ENCODE results near the gene ABCF2. TPM values are rescaled to one million over a fixed set of nuclear protein-coding genes. Genes with fewer than 3 reads are reported as not detected.
A peak's percentile ranks its signal among the peaks of the same experiment; 100 is the strongest.

The ABCF2 gene
- total RNA-seq, 2 donors from 2014 or later: 11.9 to 13.5 TPM

- DNase-seq (peak; percentile 48 to 70 (median 56)), ATAC-seq (peak; percentile 45)
- Histone ChIP-seq H3K4me1 (peaks cover 24% of the 10 kb centered on the region), H3K9me3 (no peaks in the 10 kb centered on the region), H3K36me3 (replicated peaks in 1 of 2; ENCODE audit: insufficient read depth in 1 of 2, low read depth in 2 of 2) (peaks cover 0 to 10% of the 10 kb centered on the region in 2 donors), H3K4me3 (peak overlapping the region; percentile 94 to 100), H3K27ac (peak overlapping the region in 3 of 4 donors; percentile 76 to 90 (median 78)), H3K27me3 (no peaks in the 10 kb centered on the region)
- TF ChIP-seq CTCF (IDR thresholded peaks at IDR 0.05): no peak
- TF ChIP-seq POLR2A (IDR thresholded peaks at IDR 0.05): no peak
- WGBS, 2 donors: 0 to 2% methylated on average over 8 to 36 of the region's 36 CpGs
- intact Hi-C loops (cut with DNase I): no loop called here
These were observed 6.1 kb upstream of the ABCF2 start for GRCh38 chr7:151232917-151233701.

- Histone ChIP-seq H3K36me3 (replicated peaks in 1 of 2; ENCODE audit: insufficient read depth in 1 of 2, low read depth in 2 of 2) (peaks cover 0 to 8% of the 10 kb centered on the region in 2 donors), H3K4me1 (peaks cover 29% of the 10 kb centered on the region), H3K9me3 (no peaks in the 10 kb centered on the region), H3K27ac (peak within 1 kb of the TSS; percentile 49 to 90 (median 77)), H3K4me3 (peak within 1 kb of the TSS; percentile 94 to 100), H3K27me3 (no peaks in the 10 kb centered on the region)
- peak; percentile 93 for ATAC-seq
- intact Hi-C loops (cut with DNase I): no loop called here
- peak; percentile 91 to 94 (median 92) for DNase-seq
- WGBS, 2 donors: 1% methylated on average over 29 to 72 of the region's 79 CpGs
- TF ChIP-seq POLR2A (IDR thresholded peaks at IDR 0.05) (peak; percentile 71 to 91 (median 85)), CTCF (IDR thresholded peaks at IDR 0.05) (no peak)
These were observed 5.3 kb upstream of the ABCF2 start, which contains the start of gene CHPF2 for GRCh38 chr7:151232091-151232916. TSS of gene CHPF2 (plus strand) at chr7:151232483. CDS start at chr7:151234012, 1,529 bp downstream.

- H3K27me3 ChIP-seq: no peaks in the 10 kb centered on the region
- no peaks in the 10 kb centered on the region for H3K9me3 ChIP-seq
- 48 to 50% methylated on average over 1 of the region's 1 CpG for WGBS, 2 donors
- no peak for DNase-seq
- H3K4me1 ChIP-seq: peaks cover 34% of the 10 kb centered on the region
- ATAC-seq: no peak
- no peak for TF ChIP-seq CTCF (IDR thresholded peaks at IDR 0.05)
- no peak for TF ChIP-seq POLR2A (IDR thresholded peaks at IDR 0.05)
- intact Hi-C loops (cut with DNase I): no loop called here
- H3K27ac ChIP-seq: no peak overlapping the region
- H3K36me3 ChIP-seq (replicated peaks in 1 of 2; ENCODE audit: insufficient read depth in 1 of 2, low read depth in 2 of 2): peaks cover 0 to under 1% of the 10 kb centered on the region in 2 donors
- H3K4me3 ChIP-seq: no peak overlapping the region
These were observed 4.1 kb upstream of the ABCF2 start for GRCh38 chr7:151231080-151231479.

GRCh38 chr7:151229249-151229648 is 2.2 kb upstream of the ABCF2 start:
- Histone ChIP-seq H3K4me1 (peaks cover 40% of the 10 kb centered on the region), H3K27ac (no peak overlapping the region), H3K27me3 (no peaks in the 10 kb centered on the region), H3K9me3 (no peaks in the 10 kb centered on the region), H3K4me3 (no peak overlapping the region), H3K36me3 (replicated peaks in 1 of 2; ENCODE audit: insufficient read depth in 1 of 2, low read depth in 2 of 2) (peaks cover 0 to 2% of the 10 kb centered on the region in 2 donors)
- intact Hi-C loops (cut with DNase I): no loop called here
- TF ChIP-seq POLR2A (IDR thresholded peaks at IDR 0.05): no peak
- no peak for TF ChIP-seq CTCF (IDR thresholded peaks at IDR 0.05)
- DNase-seq: no peak
- ATAC-seq: no peak
- 75 to 78% methylated on average over 10 of the region's 10 CpGs for WGBS, 2 donors
